Measurements from ENCODE around the gene CIBAR2.

Gene CIBAR2

DNA sequence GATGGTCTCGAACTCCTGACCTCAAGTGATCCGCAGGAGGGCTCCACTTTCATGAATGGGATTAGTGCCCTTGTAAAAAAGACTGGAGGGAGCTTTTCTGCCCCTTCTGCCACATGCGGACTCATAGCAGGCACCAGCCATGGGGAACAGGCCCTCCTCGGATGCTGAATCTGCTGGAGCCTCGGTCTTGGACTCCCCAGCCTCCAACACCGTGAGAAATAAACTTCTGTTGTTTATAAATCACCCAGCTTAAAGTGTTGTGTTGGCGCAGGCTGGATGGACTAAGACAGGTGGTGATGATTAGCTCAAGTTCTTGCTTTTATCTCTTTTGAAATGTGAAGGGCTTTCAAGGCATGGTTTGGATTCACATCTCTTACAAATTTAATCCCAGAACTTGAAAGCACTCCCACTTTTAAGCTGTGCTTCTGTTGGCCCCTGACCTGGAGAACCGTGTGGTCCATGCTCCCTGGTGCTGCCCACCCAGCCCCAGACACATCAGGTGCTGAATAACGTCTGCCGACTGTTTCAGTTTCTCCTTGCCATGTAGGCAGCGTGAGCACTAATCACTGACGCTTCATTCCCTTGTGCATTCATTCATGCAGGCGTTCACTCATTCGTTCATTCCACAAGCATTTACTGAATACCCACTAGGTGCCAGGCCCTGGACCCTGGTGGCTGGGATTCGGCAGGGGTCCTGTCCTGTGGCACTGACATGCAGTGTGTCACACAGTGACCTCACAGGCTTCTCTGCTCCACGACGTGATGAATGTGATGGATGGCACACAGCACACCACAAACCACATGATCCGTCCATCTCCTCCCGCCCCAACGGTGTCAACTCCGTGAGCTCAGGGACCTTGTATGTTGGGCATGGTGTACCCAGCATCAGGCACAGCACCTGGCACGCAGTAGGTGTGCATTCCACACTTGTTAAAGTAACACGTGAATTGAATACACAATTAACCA is 8.9 kb downstream of the CIBAR2 start:
- no peak for DNase-seq (ENCODE audit: low read depth)

DNA sequence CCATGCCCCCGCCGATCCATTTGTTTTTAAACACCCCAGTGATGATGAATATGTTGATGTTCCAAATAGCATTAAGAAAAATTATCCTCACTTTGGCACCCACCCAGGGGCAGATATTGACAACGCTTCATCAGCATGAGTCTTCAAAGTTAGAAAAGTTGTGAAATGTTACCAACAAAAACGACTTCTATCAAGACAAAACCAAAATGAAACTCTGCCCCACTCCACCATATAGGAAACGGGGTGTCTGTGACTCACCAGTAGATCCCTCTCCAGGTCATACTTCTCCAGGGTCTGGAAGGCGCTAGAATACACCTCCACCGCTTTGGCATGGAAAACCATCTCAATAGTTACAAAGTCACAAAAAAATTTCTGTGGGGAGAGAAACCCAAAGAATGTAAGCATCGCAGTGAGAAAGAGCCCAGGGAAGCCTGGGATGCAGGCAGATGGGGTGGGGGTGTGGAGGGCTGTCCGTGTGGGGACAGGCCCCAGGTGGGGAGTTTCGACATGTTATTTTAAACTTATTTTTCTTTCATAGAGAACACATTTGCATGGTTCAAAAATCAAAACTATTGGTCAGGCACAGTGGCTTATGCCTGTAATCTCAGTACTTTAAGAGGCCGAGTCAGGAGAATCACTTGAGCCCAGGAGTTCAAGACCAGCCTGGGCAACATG is 10.2 kb downstream of the CIBAR2 start:
- no peak for DNase-seq (ENCODE audit: low read depth)

DNA sequence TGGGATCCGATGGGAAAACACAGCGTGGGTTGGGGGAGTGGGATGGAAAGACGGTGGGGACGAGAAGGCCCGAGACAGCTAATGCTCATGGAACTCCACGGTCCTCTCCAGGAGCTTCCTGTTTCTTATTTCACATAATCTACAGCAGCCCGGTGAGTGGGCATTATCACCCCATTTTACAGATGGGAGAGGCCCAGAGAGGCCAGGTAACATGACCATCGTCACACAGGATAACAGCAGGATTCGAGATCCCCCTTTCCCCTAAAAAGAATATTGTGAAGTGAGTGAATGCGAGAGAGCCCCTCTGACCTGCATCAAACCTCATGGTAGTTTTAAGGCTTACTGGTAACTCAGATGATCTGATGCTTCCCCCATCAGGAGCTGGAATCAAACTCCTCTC is 12.0 kb downstream of the CIBAR2 start:
- no peak for DNase-seq (ENCODE audit: low read depth)

DNA sequence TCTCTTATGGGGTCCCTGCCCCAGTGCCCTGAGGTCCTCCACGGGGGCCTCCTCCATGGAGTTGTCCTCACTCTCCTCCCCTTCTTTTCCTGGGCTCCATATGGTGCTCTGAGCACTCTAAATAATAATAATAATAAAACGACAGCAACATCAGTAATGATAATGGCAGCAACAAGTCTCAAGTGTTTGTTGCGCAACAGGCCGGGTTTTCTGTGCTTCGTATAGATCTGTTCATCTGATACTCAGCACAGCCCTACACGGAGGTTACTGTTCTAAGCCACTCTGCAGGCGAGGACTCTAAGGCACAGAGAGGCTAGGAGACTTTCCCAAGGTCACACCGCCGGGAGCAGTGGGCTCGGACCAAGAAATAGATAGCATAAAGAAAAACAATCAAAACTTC is 13.7 kb downstream of the CIBAR2 start:
- no peak for DNase-seq (ENCODE audit: low read depth)

DNA sequence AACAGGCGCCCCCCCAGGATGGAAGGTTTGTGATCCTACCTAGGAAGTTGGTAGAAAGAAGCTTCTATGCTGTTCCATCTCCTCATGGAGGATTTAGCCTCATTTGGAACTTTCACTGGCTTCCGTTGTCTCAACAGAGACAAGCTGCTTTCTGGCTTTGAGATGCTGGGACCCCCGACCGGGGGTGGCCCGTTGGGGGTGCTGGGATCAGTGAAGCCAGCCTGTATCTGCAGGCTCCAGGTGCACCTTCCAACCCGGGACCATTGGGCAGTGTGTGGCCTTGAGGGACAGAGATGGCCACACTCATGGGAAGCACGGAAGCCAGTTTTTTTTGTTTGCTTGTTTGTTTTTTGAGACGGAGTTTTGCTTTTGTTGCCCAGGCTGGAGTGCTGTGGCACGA is 15.4 kb downstream of the CIBAR2 start:
- no peak for DNase-seq (ENCODE audit: low read depth)

DNA sequence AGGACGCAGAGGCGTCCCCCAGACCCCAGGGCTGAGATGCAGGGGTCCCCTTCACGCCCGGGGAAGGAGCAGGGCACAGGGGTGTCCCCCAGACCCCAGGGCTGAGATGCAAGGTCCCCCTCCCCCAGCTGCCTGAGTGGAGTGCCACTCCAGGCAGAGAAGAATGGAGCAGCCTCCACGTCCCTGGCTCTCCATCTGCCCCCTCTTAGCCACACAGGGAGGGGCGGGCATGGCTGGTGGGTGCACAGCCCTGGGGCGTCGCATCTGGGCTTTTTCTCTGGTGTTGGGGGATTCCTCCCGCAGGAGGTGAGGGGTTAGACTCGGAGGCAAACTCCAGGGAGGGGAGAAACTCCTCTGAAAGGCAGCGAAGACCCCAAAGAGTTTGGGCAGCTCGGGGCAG is 17.5 kb downstream of the CIBAR2 start:
- DNase-seq (ENCODE audit: low read depth) = no peak

DNA sequence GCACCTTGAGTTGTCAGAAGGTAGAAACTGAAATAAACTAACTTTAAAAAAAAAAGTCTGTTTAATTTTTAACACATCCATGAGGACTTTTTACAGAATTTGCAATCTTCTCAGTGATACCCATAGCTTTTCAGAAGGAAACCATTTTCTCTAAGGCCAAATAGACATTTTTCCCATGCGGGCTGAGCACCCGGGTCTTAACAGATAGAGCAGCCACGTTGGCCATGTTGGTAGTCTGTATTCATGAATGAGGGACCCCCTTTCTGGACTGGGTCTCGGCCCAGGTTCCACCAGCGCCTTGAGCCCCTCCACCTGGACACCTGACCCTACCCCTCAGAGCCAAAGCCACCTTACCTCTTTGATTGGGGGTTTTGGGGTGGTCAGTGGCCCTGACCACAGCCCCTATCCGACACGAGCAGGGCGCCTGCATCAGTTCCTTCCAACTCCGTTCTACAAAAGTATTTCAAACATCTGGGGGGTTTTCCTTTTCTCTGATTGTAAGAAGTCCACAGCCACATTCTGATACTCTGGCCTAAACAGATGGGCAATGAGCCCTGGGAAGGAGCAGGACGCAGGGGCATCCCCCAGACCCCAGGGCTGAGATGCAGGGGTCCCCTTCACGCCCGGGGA is 18.0 kb downstream of the CIBAR2 start:
- DNase-seq (ENCODE audit: low read depth) = no peak

DNA sequence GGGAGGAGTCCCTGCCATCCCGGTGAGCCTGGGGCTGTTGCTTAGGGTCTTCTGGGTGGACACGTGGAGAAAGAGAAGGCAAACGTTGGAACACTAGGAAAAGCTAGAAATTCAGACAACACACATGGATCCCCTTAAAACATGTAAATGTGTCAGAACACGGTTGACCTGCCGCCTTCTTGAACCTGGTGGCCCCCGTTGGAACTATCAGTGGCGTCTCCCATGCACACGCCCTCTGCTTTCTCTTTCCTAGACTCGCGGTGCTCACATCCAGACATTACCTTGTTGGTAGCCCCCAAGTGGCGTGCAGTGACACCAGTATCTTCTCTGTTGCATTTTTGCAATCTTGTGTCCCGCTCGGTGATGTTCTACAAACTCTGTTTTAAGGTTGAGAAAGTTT is 18.6 kb downstream of the CIBAR2 start:
- DNase-seq (ENCODE audit: low read depth) = no peak

DNA sequence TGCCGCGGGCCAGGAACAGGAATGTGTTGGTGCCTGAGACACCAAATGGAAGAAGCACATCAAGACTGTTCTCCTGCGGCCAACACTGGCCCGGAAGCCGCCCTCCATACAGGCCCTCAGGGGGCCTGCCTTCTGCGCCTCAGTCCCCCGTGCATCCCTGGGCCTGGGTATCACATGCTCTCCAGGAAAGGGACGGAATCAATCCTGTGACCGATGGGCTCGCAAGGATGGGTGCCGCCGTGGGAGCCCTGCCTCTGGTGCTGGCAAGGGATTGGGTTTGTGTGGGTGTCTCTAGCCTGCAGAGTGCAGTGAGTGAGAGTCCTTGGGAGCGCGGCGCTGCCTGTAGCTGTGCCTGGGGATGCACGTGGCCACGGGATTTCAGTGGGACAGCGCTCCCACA is 19.4 kb downstream of the CIBAR2 start:
- DNase-seq (ENCODE audit: low read depth) = no peak

DNA sequence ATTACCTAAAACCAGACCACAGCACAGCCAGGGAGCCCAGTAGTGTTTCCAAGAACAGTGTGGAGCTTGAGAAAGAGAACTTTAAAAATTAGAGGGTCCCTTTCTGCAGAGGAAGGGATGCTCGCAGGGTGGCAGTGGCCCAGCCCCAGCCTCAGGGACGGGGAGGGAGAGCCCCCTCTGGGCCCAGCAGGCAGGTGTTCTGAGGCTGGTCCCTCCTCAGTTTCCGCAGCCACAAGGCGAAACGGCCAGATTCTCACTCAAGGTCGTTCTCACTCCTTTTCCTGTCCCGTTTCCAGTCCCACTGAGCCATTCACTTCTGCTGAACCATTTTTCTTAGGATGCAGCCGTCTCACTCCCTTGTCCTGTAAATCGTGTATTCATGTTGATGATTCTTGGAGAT is 20.0 kb downstream of the CIBAR2 start:
- DNase-seq (ENCODE audit: low read depth) = no peak

DNA sequence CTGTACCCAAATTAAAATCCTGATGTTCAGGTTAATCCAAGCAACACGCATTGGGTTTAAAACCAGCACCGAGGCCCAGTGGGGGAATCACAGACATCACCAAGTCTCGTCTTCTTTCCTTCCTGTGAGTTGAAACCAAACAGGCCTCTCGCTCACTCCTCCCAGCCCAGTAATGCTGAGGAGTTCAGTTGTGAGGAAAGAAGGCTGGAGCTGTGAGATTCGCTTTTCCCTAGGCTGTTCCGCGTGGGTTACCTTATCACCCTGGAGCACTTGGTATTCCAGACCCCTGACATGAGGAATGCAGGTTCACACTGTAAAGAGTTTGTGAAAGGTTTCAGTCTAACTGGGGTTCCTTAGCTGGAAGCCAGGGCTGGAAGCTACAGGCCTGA is 20.8 kb downstream of the CIBAR2 start:
- DNase-seq (ENCODE audit: low read depth) = no peak

DNA sequence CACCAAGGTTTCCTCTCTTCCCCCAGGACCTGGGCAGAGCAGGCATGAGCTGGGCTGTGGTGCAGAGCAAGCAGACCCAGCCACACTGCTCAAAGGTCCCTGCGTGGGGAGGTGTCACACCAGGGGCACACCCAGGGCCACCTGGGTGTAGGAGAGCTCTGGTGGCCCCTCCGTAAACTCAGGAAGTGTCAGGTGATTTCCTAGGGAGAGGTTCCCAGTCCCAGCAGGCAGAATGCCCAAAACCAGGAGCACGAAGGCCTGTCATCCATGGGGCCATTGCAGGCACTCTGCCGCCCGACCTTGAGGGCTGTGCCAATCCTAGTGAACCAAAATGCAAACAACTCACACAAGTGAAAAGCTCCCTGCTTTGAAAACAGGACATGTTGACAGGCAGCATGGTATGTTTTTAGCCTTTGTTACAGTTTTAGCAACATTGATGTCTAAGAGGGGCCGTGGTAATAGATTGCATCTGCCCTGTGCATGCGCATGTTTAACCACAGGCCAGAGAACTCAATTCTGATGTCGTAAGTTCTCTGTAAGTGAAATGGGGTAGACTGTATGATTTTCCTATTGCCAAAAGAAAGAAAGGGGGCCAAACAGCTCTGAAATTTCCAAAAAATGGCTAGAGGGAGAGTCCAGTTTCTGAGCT is 21.3 kb downstream of the CIBAR2 start:
- DNase-seq (ENCODE audit: low read depth) = no peak

DNA sequence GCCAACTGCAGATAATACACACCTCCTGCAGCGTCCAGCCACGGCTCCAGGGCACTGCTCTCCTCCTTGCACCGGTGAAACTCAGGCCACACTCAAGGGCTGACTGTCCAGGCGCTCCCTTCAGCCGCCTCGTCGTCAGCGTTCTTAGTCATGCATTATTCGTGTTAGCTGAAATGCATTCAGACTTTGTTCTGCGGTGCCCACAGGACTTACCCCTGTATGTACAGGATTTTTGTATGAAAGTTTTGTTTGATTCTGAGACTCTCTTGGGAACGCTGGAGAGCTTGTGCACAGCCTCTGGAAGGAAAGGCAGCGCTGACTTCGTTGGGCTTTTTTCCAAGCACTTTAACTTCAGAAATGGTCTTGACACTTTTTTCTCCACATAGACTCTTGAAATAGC is 22.1 kb downstream of the CIBAR2 start:
- DNase-seq (ENCODE audit: low read depth) = no peak

DNA sequence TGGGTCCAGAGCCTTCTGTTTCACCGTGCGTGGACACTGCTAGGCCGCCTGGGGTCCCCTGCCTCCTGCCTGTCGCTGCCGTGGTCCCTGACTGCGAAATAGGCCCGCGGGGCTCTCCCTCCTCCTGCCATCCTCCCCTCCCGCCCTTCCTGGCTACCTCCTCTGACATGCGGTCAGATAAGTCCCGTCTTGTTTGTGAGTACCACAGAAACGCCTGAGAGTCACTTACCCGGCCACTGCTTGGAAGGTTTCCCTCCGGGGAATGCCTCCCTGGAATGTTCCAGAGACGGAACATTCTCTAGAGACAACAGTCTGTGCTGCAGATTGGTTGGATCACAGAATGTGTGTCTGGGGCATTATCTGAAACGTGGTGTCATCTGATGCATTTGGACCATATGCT is 22.7 kb downstream of the CIBAR2 start:
- DNase-seq (ENCODE audit: low read depth) = no peak

DNA sequence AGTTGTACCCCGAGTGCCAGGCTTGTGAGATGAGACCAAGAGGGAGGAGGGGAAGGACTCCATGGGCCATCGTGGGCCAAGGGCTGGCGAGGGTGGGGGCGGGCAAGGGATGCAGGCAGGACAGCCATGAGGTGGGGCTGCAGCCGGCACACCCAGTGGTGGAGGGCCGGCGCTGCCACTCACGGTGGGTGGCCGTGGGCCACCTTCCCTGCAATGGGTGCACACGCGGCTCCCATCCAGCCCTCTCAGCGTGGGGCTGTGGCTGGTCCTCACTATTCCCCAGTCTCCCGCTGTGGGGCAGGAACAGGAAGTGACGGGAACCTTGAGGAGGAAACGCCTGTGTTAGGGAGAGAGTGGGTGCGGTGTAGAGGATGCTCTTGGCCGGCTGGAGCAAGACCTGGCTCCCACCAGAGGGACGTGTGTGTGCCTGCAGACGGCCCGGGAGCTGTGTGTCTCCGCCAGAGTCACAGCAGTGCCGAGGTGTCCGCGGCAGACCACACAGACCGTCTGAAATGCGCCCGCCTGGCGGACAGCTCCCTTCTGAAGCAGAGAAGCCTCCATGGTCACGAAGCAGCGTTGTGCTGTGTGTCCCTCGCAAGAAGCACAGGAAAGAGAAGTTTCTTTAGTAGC is 23.6 kb downstream of the CIBAR2 start:
- DNase-seq (ENCODE audit: low read depth) = no peak

DNA sequence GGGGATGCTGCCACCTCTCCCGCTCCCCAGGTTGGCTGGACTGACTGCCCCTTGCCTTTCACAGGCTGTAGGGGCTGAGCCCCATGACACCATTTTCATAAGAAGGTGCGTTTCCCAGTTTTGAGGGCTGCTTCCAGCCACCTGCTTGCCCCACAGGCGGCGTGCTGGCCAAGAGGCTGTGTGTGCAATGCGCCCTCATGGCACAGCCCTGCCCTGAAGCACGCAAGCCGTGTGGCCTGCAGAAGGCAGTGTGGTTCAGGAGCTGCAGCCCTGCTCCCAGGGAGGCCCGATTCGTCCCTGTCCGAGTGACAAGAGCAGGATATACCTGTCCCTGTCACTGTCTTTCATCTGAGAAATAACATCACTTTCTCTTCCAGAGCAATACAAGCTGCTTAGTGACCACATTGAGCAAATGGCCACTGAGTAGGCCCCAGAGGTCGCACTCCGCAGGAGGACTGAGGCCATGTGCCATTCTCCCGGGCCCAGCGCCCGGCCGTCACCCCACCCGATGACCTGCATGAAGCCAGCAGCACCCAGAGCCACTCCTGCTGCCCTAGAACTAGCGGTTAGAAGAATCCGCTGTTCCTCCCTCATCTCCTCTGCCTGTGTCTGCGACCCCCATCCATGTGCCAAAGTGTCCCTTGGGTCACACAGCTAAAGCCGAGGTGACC is 24.2 kb downstream of the CIBAR2 start:
- DNase-seq (ENCODE audit: low read depth) = no peak

DNA sequence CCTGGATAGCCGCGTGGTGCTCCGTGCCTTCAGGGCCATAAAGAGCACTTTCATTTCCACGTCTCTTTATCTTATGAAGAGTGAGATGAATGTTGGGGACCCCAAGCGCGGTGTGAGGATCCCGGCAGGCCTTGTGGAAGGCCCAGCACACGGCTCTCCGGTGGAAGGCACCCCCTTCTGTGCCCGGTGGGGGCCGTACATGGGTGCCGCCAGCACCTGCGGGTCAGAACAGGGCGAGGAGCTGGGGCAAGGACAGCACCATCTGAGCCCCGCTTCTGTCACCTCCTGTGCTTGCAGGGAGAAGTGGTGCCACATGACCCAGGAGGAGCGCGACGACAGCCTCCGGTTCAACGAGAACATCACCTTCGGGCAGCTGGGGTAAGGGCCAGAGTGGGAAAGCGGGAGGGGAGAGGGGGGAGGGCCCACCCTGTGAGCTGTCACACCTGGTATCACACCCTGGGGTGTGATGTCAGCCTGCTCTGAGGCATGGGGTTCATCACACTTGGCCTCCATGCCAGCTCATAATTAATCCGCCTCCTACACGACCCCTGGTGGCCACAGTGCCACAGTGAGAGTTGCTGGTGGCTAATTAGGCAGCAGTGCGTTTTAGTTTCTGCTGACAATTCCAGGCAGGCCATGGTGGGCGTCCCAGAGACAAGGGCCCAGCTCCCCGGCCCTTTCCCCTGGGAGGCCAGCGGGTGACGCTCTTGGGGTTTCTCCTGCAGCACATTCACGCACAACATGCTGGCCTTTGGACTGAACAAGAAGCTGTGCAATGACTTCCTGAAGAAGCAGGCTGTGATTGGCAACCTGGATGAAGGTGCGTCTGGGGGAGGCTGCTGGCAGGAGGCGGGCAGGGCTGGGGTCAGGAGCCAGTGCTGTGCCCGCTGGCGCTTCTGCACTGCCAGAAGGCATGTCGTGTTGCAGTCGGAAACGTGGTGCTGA is 25.7 kb downstream of the CIBAR2 start:
- peak; percentile 68 for DNase-seq (ENCODE audit: low read depth)

DNA sequence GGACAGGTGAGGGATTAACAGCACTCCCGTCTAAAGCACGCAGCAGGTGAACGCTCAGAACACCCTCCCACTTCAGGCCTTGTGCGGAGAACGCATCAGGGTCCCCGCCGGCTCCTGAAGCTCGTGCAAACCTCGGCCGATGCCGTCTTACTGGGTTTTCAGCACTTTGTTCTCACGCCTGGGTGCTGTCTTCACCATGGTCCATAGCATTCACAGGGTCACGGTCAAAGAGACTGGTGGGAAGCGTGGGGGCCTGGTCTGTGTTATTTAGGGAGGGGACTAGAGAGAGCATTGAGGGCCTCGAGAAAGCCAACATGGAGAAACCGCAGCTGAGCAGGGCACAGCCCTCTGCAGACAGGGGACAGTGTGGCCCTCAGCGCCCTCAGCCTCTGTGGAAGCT is 26.6 kb downstream of the CIBAR2 start:
- no peak for DNase-seq (ENCODE audit: low read depth)

DNA sequence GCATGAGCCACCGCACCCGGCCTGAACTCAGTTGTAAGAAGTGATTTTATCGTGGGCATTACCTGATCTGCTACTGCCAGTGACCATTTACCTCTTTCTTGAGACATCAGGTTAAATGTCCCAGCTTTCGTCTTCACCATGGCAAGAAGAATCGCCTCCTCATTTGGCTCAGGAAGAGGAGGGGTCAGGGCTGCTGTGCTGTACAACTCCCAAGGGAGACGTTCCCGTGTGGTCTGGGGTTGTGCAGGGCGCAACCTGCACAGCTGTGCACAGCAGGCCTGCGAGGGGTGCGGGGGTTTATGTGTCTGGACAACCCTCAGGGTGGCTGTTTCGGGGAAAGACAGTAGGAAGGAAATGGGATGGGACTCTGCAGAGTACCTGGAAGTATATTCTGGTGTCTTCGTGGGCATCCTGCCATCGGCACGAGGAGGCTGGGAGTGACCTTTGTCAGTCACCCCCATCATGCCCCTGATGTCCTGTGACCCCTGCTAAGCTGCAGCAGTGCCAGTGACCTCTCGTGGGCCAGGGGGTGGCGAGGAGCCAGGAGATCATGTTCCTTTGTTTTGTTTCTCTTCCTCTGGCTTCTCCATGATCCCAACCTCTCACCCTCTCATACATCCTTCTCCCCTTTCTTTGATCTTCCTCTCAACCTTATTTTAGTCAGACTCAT is 27.3 kb downstream of the CIBAR2 start:
- DNase-seq (ENCODE audit: low read depth) = no peak

Measured in stimulated activated CD8-positive, alpha-beta memory T cell treated with anti-CD3 and anti-CD28 coated beads, Interleukin-4, amount 100 ng/mL, for 24 hours (primary cell).